Measurements from ENCODE around the gene MAML3. TPM values are rescaled to one million over a fixed set of nuclear protein-coding genes. Genes with fewer than 3 reads are reported as not detected.
A peak's percentile ranks its signal among the peaks of the same experiment; 100 is the strongest.

Gene MAML3
- total and polyA plus RNA-seq, 2 experiments from 2014 or later: 1.7 to 6.5 TPM

DNA sequence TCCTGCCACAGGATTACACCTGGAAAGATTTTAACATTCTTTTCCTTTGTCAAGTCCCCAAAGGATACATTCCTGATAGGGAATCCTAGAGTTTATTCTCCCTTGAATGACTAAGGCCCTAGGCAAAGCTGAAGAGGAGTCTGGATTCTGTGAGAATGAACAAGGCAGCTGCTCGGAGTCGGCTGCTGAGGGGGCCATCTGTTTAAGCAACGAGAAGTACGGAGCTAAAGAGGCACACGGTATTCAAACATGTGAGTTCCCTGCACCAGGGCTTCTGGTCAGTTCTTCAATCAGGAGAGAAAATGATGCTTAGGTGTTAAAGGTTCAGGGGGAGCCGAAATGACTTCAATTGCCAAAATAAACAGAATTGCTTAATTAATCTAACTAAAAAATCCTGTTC is 390.8 kb downstream of the MAML3 start:
- H3K4me2 ChIP-seq: no peak overlapping the region
- no peaks in the 10 kb centered on the region for H3K79me2 ChIP-seq (replicated peaks; ENCODE audit: insufficient read depth)
- H3K27me3 ChIP-seq (ENCODE audit: insufficient read depth): no peaks in the 10 kb centered on the region
- no peaks in the 10 kb centered on the region for H3K36me3 Mint-ChIP-seq (ENCODE audit: low read depth)
- peaks cover 23% of the 10 kb centered on the region for H3K4me1 Mint-ChIP-seq
- no peak overlapping the region for H3K27ac ChIP-seq (ENCODE audit: low read depth)
- H3F3A ChIP-seq (replicated peaks; ENCODE audit: low read depth): no peaks in the 10 kb centered on the region
- H3K36me3 ChIP-seq (ENCODE audit: insufficient read depth): no peaks in the 10 kb centered on the region
- no peak overlapping the region for H3K4me3 Mint-ChIP-seq
- H3K27ac Mint-ChIP-seq: no peak overlapping the region
- H3K4me1 ChIP-seq (ENCODE audit: insufficient read depth): no peaks in the 10 kb centered on the region; the same call in 1 of the 2 replicates
- ATAC-seq (peak; percentile 36), DNase-seq (ENCODE audit: low spot score) (peak; percentile 43)
- no peaks in the 10 kb centered on the region for H3K9me3 Mint-ChIP-seq
- TF ChIP-seq ZNF331 (CRISPR knock-in tag; IDR thresholded peaks at IDR 0.05; ENCODE audit: low read depth) (no peak), ZNF114 (CRISPR knock-in tag; IDR thresholded peaks at IDR 0.05) (no peak), CREB1 (CRISPR knock-in tag; IDR thresholded peaks at IDR 0.05; ENCODE audit: low read depth) (no peak), JUNB (IDR thresholded peaks at IDR 0.05; ENCODE audit: unreplicated experiment) (no peak), EZH2phosphoT487 (IDR thresholded peaks at IDR 0.05; ENCODE audit: unreplicated experiment) (no peak), STAT1 (IDR thresholded peaks at IDR 0.05; ENCODE audit: unreplicated experiment) (no peak), NANOG (IDR thresholded peaks at IDR 0.05; ENCODE audit: borderline replicate concordance) (no peak), POLR2AphosphoS5 (IDR thresholded peaks at IDR 0.05; ENCODE audit: low read depth) (no peak), EZH2 (IDR thresholded peaks at IDR 0.05; ENCODE audit: low read depth, unreplicated experiment) (no peak)
- TF ChIP-seq, protein P1, sequence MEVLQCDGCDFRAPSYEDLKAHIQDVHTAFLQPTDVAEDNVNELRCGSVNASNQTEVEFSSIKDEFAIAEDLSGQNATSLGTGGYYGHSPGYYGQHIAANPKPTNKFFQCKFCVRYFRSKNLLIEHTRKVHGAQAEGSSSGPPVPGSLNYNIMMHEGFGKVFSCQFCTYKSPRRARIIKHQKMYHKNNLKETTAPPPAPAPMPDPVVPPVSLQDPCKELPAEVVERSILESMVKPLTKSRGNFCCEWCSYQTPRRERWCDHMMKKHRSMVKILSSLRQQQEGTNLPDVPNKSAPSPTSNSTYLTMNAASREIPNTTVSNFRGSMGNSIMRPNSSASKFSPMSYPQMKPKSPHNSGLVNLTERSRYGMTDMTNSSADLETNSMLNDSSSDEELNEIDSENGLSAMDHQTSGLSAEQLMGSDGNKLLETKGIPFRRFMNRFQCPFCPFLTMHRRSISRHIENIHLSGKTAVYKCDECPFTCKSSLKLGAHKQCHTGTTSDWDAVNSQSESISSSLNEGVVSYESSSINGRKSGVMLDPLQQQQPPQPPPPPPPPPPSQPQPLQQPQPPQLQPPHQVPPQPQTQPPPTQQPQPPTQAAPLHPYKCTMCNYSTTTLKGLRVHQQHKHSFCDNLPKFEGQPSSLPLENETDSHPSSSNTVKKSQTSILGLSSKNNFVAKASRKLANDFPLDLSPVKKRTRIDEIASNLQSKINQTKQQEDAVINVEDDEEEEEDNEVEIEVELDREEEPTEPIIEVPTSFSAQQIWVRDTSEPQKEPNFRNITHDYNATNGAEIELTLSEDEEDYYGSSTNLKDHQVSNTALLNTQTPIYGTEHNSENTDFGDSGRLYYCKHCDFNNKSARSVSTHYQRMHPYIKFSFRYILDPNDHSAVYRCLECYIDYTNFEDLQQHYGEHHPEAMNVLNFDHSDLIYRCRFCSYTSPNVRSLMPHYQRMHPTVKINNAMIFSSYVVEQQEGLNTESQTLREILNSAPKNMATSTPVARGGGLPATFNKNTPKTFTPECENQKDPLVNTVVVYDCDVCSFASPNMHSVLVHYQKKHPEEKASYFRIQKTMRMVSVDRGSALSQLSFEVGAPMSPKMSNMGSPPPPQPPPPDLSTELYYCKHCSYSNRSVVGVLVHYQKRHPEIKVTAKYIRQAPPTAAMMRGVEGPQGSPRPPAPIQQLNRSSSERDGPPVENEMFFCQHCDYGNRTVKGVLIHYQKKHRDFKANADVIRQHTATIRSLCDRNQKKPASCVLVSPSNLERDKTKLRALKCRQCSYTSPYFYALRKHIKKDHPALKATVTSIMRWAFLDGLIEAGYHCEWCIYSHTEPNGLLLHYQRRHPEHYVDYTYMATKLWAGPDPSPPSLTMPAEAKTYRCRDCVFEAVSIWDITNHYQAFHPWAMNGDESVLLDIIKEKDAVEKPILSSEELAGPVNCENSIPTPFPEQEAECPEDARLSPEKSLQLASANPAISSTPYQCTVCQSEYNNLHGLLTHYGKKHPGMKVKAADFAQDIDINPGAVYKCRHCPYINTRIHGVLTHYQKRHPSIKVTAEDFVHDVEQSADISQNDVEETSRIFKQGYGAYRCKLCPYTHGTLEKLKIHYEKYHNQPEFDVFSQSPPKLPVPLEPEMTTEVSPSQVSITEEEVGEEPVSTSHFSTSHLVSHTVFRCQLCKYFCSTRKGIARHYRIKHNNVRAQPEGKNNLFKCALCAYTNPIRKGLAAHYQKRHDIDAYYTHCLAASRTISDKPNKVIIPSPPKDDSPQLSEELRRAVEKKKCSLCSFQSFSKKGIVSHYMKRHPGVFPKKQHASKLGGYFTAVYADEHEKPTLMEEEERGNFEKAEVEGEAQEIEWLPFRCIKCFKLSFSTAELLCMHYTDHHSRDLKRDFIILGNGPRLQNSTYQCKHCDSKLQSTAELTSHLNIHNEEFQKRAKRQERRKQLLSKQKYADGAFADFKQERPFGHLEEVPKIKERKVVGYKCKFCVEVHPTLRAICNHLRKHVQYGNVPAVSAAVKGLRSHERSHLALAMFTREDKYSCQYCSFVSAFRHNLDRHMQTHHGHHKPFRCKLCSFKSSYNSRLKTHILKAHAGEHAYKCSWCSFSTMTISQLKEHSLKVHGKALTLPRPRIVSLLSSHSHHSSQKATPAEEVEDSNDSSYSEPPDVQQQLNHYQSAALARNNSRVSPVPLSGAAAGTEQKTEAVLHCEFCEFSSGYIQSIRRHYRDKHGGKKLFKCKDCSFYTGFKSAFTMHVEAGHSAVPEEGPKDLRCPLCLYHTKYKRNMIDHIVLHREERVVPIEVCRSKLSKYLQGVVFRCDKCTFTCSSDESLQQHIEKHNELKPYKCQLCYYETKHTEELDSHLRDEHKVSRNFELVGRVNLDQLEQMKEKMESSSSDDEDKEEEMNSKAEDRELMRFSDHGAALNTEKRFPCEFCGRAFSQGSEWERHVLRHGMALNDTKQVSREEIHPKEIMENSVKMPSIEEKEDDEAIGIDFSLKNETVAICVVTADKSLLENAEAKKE (CRISPR knock-in tag; IDR thresholded peaks at IDR 0.05): no peak
- TF ChIP-seq, protein P2, sequence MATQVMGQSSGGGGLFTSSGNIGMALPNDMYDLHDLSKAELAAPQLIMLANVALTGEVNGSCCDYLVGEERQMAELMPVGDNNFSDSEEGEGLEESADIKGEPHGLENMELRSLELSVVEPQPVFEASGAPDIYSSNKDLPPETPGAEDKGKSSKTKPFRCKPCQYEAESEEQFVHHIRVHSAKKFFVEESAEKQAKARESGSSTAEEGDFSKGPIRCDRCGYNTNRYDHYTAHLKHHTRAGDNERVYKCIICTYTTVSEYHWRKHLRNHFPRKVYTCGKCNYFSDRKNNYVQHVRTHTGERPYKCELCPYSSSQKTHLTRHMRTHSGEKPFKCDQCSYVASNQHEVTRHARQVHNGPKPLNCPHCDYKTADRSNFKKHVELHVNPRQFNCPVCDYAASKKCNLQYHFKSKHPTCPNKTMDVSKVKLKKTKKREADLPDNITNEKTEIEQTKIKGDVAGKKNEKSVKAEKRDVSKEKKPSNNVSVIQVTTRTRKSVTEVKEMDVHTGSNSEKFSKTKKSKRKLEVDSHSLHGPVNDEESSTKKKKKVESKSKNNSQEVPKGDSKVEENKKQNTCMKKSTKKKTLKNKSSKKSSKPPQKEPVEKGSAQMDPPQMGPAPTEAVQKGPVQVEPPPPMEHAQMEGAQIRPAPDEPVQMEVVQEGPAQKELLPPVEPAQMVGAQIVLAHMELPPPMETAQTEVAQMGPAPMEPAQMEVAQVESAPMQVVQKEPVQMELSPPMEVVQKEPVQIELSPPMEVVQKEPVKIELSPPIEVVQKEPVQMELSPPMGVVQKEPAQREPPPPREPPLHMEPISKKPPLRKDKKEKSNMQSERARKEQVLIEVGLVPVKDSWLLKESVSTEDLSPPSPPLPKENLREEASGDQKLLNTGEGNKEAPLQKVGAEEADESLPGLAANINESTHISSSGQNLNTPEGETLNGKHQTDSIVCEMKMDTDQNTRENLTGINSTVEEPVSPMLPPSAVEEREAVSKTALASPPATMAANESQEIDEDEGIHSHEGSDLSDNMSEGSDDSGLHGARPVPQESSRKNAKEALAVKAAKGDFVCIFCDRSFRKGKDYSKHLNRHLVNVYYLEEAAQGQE (IDR thresholded peaks at IDR 0.05; ENCODE audit: unreplicated experiment): no peak
- TF ChIP-seq, protein P3, sequence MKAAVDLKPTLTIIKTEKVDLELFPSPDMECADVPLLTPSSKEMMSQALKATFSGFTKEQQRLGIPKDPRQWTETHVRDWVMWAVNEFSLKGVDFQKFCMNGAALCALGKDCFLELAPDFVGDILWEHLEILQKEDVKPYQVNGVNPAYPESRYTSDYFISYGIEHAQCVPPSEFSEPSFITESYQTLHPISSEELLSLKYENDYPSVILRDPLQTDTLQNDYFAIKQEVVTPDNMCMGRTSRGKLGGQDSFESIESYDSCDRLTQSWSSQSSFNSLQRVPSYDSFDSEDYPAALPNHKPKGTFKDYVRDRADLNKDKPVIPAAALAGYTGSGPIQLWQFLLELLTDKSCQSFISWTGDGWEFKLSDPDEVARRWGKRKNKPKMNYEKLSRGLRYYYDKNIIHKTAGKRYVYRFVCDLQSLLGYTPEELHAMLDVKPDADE (IDR thresholded peaks at IDR 0.05): no peak
- TF ChIP-seq, protein P4, sequence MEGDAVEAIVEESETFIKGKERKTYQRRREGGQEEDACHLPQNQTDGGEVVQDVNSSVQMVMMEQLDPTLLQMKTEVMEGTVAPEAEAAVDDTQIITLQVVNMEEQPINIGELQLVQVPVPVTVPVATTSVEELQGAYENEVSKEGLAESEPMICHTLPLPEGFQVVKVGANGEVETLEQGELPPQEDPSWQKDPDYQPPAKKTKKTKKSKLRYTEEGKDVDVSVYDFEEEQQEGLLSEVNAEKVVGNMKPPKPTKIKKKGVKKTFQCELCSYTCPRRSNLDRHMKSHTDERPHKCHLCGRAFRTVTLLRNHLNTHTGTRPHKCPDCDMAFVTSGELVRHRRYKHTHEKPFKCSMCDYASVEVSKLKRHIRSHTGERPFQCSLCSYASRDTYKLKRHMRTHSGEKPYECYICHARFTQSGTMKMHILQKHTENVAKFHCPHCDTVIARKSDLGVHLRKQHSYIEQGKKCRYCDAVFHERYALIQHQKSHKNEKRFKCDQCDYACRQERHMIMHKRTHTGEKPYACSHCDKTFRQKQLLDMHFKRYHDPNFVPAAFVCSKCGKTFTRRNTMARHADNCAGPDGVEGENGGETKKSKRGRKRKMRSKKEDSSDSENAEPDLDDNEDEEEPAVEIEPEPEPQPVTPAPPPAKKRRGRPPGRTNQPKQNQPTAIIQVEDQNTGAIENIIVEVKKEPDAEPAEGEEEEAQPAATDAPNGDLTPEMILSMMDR (conservative IDR thresholded peaks at IDR 0.05; ENCODE audit: low read depth in 2 of 2): no peak
- H4K20me1 ChIP-seq (replicated peaks; ENCODE audit: insufficient read depth): no peaks in the 10 kb centered on the region
- no peak overlapping the region for H2AFZ ChIP-seq
- H3K9me2 ChIP-seq (ENCODE audit: insufficient read depth): no peaks in the 10 kb centered on the region
- peaks cover 4% of the 10 kb centered on the region for H3K27me3 Mint-ChIP-seq (ENCODE audit: insufficient read depth, low read depth, poor library complexity)
- no peak overlapping the region for H3K4me3 ChIP-seq
